Loucy (cell line): ENCODE results near the gene CKS1B.

Experiments used
- EZH2phosphoT487 ChIP-seq: fragments of 200-600 bp; IDR thresholded peaks from 2 replicates; pipeline ENCODE4 v1.6.1; 2018; ENCODE audit warnings: antibody characterized with exemption, mild to moderate bottlenecking, moderate library complexity, borderline replicate concordance
- TF ChIP-seq, protein P1 (sequence below): fragments of 200-600 bp; sonication (generic); conservative IDR thresholded peaks from 2 replicates; pipeline ENCODE4 v1.5.1; 2014; ENCODE audit warnings: mild to moderate bottlenecking, antibody characterized with exemption, low read length

DNA sequence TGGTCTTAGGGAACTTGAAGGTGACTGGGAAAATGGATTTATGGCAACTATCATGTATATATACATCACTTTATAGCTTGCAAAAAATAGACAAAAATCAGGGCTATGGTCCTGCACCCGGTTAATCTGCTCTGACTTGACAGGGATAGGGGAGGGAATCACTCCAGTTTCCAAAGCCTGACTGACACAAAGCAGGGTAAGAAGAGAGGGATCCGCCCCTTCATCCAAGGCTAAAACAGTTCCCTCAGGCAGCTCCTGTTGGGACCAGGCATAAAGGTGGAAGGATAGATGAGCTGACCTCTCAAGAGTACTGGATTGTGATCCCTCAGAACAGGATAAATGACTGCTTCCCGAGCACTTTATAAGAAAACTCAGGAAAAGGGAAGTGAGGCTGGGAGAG is 19.9 kb upstream of the CKS1B start:
- TF ChIP-seq, protein P1, sequence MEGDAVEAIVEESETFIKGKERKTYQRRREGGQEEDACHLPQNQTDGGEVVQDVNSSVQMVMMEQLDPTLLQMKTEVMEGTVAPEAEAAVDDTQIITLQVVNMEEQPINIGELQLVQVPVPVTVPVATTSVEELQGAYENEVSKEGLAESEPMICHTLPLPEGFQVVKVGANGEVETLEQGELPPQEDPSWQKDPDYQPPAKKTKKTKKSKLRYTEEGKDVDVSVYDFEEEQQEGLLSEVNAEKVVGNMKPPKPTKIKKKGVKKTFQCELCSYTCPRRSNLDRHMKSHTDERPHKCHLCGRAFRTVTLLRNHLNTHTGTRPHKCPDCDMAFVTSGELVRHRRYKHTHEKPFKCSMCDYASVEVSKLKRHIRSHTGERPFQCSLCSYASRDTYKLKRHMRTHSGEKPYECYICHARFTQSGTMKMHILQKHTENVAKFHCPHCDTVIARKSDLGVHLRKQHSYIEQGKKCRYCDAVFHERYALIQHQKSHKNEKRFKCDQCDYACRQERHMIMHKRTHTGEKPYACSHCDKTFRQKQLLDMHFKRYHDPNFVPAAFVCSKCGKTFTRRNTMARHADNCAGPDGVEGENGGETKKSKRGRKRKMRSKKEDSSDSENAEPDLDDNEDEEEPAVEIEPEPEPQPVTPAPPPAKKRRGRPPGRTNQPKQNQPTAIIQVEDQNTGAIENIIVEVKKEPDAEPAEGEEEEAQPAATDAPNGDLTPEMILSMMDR, result no peak
- TF ChIP-seq EZH2phosphoT487, result no peak
